HG02571 (cell line): ENCODE results near the gene CAPN9.
"Not testable (repeated sequence)": the region's sequence is repeated elsewhere in the genome, so short reads cannot be mapped to it uniquely, and the experiment has no call there.

Source experiments
- ATAC-seq: cut with Tn5 transposase; IDR thresholded peaks from one replicate; pipeline ENCODE4 v1.9.1; 2021; ENCODE audit warnings: mild to moderate bottlenecking, moderate library complexity; ENCODE audit not compliant: unreplicated experiment

CAPN9 gene

DNA sequence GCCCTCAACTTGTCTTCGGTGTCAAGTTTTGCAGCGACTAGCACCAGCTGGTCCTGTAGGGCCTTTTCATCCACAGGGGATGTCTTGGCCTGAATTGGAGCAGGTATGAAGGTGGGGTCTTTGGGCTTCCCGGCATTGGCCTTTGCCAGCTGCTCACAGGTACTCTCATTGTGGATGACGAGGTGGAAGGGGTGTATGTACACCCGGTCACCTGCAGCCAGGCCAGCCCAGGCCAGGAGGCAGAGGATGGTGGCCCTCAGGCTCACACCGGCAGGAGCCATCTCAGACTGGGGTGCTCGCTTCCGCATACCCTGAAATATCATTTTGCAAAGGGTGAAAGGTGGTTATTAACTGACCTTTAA is 36.7 kb upstream of the CAPN9 start:
- ATAC-seq, result no peak

DNA sequence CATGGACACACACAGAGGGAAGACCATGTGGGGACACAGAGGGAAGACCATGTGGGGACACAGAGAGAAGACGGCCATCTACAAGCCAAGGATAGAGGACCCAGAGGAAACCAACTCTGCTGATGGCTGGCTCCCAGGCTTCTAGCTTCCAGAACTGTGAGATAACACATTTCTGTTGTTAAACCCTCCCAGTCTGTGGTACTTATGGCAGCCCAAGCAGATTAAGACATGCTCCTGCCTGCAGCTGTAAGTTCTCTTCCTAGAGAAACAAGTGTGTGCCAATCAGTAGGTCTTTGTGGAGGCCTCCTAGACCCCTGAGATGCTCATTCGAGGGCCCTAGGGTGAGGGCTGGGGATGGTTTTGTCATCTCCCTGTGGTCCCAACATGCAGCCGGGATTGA is 35.9 kb upstream of the CAPN9 start:
- no peak for ATAC-seq

DNA sequence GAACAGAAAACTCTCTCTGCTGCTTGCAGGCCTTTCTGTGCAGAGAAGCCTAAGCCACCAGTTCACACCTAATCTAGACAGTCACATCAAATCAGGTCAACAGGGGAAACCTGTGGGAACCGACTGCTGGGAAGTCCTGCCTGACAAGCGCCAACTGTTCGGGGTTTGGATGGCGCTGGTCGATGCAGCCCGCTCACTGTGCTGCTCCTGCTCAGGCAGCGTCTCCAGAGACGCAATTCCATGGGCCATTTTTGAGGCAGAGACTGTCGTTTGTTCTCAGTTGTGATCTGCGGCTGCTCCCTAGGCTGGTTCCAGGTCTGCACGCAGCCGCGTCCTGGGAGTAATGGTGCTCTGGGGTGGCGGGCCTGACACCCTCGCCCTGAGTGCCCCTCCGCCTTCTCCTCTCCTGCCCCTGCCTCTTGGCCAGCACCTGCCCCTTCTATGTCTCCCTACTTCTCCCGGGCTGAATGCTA is 34.7 kb upstream of the CAPN9 start:
- no peak for ATAC-seq

DNA sequence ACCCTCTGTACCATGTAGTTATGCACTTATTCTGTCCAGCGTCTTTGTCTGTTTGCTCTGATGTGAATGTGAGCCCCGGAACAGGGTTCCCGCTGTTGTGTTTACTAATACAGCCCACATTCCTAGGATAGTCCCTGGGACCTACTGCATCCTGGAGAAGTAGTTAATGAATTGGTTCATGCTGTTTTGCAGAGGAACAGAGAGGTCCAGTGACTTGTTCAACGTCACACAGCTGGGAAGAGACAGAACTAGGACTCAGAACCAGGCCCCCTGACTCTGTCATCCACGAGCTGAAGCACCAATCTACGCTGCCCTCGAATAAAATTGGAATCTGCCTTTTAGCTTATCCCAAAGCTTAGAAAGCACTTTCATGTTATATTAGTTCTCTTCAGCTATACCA is 34.0 kb upstream of the CAPN9 start:
- no peak for ATAC-seq

DNA sequence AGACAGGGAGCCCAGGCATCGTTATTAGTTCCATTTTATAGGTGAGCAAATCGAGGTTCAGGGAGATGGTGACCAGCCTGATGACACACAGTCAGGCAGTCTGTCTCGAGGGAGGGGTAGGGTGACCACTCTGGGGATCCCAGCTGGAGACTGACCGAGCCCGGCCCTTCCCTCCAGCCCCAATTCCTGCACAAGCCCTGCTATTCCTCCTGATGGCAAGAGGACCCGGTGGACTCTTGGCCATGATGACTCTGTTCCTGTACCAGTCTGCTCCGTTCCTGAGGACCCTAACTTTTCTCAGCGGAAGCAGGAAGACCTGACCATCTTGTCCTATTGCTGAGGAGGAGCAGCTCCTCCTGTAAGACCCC is 33.7 kb upstream of the CAPN9 start:
- no peak for ATAC-seq

DNA sequence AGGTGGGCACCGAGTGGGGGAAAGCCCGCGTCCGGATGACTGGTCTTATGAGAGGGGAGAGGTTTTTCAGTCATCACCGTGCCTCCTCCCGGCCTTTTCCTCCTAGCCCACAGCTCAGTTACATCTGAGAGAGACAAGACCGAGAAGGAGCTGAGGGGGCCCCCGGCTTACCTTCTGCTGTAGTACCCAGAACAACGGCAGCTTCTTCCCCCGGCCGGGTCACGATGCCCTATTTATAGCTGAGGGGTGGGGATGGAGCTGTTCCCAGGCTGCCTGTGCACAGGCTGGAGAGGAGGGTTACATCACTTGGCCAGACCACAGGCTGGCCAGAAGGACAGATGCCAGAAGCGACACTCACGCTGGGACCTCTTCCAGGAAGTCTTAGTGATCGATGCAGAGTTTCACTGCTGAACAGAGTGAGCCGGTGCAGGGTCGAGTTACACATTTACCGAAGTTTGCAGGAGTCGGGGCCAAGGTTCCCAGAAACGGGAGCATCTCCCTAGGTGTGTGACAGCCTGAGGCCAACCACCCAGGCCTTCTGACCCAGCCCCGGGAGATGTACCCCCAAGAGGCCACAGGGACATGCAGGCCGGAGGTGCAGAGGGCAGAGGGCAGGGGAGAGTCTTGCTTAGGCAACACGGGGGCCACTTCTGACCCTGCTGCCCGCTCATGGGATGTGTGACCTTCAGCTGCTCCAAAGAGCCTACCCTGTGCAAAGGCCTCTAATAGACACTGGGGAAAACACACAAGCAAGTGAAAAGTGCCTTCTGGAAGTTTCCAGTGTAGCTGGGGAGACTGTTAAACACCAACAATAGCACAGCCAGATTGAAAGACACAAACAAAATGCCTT is 33.0 kb upstream of the CAPN9 start, which contains the start of gene AGT:
Gene AGT, minus strand, starts transcription at position 208 of the 850 bp plus-strand sequence. CDS start 3,299 bp downstream, outside the sequence.
- no peak for ATAC-seq

DNA sequence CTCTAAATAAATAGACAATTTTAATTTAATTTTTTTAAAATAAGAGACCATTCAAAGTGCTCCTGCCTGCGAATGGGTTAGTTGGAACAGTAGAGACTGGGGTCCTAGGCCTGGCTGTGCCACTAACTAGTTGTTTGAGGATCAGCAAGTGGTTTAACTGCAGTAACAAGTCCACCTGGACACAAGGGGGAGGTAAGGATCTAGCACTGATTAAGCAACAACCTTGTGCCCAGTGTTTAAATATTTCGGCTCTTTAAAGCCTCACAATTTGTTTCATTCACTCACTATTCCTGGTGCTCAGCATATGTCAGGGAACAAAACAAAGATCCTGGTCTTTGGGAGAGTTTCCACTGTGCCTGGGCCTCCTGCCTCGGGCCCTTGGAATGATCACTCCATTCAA is 31.7 kb upstream of the CAPN9 start:
- no peak for ATAC-seq

DNA sequence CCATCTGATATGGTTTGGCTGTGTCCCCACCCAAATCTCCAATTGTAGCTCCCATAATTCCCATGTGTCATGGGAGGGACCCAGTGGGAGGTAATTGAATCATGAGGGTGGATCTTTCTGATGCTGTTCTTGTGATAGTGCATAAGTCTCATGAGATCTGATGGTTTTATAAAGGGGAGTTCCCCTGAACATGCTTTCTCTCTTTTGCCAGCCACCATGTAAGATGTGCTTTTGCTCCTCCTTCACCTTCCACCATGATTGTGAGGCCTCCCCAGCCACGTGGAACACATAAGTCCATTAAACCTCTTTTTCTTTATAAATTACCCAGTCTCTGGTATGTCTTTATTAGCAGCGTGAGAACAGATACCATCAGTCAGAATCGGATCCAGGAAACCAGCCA is 30.7 kb upstream of the CAPN9 start:
- not testable (repeated sequence) for ATAC-seq

DNA sequence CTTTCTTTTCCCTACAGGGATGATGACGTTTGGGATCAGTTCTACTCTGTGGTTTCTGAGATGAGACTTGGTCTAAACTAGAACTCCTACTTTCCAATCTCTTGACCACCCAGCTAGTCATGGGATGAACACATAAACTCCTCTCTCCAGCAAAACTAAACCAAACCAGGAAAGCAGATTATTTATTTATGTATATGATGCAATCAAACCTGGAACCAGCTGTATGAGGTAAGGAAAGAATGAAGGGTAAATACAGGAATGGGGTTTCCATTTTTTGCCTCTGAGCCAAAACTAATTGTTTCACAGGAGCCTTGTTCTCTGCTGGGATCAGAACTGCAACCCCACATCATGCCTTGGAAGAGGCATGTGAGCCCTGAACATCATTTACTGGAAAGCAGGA is 29.9 kb upstream of the CAPN9 start:
- ATAC-seq, result no peak

DNA sequence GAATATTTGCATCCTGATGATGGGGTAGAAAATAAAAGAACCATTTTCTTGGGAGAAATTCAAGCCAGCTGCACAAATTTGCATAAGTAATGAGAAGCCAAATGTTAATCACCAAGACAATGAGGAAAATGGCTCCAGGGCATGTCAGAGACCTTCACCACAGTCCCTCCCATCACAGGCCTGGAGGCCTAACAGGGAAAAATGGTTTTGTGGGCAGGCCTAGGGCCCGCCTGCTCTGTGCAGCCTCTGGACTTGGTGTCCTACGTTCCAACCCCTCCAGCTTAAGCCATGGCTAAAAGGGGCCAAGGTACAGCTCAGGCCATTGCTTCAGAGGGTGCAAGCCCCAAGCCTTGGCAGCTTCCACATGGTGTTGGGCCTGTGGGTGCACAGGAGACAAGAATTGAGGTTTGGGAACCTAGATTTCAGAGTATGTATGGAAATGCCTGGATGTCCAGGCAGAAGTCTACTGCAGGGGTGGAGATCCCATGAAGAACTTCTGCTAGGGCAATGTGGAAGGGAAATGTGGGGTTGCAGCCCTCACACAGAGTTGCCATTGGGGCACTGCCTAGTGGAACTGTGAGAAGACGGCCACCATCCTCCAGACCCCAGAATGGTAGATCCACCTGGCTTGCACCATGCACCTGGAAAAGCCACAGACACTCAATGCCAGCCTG is 25.2 kb upstream of the CAPN9 start:
- not testable (repeated sequence) for ATAC-seq

DNA sequence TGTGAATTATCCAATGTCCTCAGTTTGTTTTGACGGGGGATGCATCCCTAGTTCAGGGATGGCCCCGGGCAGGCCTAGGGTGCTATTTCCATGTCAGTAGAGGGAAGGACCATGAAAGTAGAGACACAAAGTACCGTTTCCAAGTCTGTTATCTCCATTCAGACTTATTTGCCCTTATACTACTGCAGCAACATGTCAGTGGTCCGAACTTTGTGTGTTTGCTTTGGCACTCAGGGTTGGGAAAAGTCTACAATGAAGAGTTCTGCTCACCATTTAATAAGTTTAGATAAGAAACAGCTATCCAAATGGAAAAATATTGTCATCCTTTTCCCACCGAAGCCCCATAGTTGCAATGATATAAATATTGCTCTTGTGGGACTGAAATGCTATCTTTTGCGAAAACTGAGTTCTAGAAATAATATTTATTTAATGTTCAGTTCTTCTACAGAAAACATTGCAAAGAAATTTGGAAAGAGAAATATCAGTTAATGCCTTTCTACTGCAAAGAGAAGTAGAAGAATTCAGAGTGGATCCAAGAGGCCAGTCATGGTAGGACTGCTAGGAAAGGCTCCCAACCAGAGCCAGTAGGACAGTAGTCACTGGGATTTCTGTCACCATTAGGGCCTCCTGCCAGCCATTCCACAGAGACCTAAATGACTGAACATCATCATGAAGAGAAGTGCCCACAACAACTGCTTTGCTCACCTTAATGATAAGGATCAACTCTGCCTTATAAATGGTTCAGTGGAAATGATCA is 21.8 kb upstream of the CAPN9 start:
- no peak for ATAC-seq

DNA sequence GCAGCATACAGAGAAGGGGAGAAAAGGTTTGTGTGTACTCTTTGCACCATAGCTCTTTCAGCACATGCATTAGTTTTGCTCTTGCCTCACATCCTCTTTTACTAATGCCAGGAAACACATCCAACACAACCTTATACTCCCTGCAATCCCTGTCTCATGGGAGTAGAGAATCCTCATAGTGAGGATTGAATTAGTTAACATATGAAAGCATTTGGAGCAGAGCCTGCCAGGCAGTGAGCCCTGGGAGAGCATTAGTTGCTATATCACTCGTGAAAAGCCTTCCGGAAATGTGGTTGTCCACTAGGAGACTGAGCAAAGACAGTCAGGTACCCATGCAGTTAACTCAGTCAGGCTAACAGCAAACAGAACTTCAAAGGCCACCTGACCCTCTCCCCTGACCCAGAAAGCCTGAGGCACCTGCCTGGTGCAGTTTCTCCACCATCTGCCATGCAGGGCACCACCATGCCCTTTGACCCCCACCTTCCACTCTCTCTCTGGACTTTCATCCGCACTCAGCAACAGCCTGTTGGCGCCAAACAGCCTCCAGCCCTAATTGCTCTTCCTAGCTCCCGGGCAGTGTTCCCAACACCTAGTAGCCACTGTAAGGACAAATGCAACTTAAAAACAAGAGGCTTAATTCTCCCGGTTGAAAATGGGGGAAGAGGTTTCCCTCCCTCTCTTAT is 18.3 kb upstream of the CAPN9 start:
- ATAC-seq, result no peak

DNA sequence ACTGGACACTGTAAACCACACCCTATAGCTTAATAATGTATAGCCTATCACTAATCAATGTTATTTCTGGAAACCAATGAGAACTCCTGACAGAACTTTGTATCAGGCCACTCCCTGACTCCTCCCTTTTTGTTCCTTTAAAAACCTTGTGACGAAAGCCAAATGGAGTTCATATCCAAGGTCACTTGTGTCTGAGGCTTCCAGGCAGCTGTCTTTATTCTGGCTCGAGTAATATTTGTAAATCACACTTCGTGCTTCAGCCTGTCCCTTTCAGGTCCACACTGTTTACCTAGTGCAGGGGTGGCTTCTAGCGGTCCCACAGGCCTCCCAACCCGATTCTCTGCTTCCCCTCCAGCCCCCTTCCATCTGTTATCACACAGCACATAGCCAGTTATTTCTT is 16.2 kb upstream of the CAPN9 start:
- ATAC-seq, result no peak

DNA sequence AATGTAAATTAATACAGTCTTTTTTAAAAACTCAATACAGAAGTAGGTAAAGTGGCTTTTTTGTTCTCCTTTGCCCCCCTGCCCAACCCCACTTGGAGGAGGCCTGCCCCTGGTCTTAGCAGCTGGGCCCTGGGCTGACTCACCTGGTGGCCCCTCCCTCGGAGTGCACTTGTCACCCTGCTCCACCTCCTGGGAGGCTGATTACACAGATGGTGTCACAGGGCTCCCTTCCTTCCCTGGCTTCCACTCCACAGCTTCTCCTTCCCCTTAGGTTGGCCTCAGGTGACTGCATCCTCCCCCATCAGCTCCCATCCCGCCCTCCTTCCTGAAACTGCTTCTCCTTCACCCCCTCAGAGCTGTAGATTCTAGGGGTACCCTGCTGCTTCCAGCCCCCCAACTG is 11.7 kb upstream of the CAPN9 start:
- ATAC-seq, result no peak

DNA sequence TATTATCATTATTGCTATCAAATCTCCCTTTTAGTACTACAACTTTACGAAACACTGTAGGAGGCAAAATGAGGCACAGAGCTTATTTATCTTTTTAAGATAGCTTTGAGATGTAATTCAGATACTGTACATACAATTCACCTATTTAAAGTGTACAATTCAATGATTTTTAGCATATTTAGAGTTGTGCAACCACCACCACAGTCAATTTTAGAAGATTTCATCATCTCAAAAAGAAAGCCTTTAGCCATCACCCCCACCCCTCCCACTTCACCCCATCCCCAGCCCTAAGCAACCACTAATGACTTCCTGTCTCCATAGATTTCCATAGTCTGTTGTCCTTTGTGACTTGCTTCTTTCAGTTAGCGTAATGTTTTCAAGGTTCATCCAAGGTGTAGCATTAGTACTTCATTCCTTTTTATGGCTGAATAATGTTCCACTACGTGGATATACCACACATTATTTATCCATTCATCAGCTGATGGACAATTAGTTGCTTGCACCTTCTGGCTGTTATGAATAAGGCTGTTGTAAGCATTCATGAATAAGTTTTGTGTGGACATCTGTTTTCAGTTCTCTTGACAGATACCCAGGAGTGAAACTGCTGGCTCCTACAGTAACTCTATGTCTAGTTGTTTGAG is 9.4 kb upstream of the CAPN9 start:
- no peak for ATAC-seq

DNA sequence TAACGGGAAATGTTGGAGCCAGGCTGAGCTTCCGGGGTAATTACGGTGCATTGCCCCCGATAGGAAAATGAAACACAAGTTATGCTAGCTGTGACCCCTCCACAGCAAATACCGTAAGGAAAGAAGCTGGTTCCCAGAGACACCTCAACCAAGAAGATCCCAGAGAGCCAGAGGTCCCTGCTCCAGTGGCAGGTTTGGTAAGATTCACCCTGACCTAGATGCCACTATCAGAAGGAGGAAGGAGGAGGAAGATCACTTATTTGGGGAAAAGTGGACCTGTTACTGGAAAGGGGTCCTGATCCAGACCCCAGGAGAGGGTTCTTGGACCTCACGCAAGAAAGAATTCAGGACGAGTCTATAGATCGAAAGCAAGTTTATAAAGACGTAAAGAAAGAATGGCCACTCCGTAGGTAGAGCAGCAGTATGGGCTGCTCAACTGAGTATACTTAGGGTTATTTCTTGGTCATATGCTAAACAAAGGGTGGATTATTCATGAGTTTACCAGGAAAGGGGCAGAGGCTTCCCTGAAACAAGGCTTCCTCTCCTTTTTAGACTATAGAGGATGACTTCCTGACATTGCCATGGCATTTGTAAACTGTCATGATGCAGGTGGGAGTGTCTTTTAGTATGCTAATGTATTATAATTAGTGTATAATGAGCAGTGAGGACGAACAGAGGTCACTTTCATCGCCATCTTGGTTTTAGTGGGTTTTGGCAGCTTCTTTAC is 7.5 kb upstream of the CAPN9 start:
- no peak for ATAC-seq

DNA sequence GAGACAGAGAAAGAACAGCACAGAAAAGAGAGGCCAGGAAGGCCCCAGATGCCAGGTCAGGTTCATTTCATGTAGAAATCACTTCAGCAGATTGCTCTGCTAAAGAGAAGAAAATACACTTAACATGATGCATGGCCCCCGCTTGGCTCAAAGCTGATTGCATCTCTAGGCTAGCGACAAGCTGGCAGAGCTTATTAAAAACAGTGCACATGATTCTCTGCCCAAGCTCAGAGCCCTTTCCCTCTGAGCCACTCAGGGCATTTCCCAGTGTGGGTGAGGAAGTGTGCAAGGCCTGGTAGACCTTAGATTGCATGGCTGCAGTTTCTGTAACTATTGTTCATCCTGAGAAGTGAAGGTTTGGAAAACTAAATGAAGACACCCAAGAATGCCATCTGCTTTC is 3.3 kb upstream of the CAPN9 start:
- ATAC-seq, result no peak

DNA sequence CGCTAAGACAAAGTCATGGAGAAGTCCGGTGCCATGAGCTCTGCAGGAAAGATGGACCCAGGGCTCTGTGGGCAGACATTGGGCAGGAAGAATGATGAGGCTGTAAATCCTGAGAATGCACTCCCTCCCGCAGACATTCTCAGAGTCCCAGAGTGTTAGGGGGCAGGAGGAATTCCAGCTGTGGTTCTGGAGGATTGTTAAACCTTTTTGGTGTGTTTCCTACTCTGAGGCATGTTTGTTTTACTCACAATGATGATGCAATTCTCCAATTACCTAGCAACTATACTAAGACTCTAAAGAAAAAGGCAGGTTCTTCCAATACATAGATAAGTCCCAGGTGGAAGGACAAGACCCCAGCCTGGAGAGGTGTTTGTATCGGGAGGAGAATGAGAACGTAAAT is 2.8 kb upstream of the CAPN9 start:
- ATAC-seq, result no peak

DNA sequence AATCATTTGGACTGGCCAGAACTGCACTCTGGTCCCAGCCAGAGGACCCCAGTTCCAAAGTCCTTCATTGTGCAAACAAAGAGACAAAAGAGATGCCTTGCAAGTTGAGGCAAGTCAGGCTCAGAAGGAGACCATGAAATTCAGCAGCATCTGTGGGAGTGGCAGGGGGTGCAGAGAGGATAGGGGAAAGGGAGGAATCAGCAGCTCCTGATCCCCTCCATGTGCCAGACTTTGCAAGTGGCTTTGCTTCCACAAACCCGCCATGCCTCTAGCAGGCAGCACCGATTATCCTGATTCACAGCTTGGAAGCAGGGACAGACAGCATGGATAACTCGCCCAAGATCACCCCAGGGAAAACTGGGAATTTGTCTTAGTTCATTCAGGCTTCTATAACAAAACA is 2.1 kb upstream of the CAPN9 start:
- no peak for ATAC-seq

DNA sequence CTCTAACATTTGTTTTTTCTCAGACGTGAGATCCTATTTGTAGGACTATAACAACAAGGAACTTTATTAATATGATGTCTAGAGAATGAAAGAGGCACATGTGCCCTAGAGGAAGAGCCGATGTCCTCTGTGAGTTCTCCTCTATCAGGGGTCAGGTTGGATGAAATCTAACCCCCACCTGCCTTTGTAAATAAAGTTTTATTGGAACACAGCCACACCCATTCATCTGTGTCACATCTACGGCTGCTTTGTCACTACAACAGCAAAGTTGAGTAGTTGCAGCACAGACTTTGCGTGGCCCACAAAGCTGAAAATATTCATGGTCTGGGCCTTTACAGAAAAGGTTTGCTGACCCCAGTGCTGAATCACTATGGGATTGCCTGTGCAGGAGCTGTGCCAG is 571 bp upstream of the CAPN9 start:
- no peak for ATAC-seq
